Caco-2 (cell line): Measurements from ENCODE around the gene TP63. TPM values are rescaled to one million over a fixed set of nuclear protein-coding genes. Genes with fewer than 3 reads are reported as not detected.

ENCODE experiments used
- BruUV-seq: library from RNA; stranded (reverse); fragments of 400-500 nt; replicated peaks from 2 replicates; lab custom pipeline; 2021; lab: Mats Ljungman, UMichigan
- CTCF ChIA-PET: fragments of 300-600 bp; sonication (Branson Sonifier 250); formaldehyde crosslinking; loops from one replicate; lab custom pipeline; 2022; ENCODE audit warnings: antibody characterized with exemption; lab: Charles Lee
- POLR2A ChIA-PET: fragments of 300-600 bp; sonication (Branson Sonifier 250); formaldehyde crosslinking; loops from one replicate; lab custom pipeline; 2022; ENCODE audit warnings: antibody characterized with exemption; lab: Charles Lee
- DNase-seq, 2 experiments: peaks; one replicate each; pipeline versions ENCODE4 v3.0.0 to v3.0.0-alpha.2; 2020 to 2022
- H3K27me3 ChIP-seq: replicated peaks from 2 replicates; pipeline ENCODE4 v1.6.0; 2011; ENCODE audit warnings: low read length; ENCODE audit not compliant: control insufficient read depth, insufficient read depth
- H3K36me3 ChIP-seq: 2 replicates; pipeline ENCODE4 v1.5.1; 2011; ENCODE audit warnings: low read length; ENCODE audit not compliant: control insufficient read depth, insufficient read depth
- H3K4me1 ChIP-seq: fragments of 250-450 bp; sonication (Bioruptor Pico); 2 replicates; pipeline ENCODE4 v1.5.1; 2020; ENCODE audit warnings: mild to moderate bottlenecking
- H3K4me3 ChIP-seq: 2 replicates; pipeline ENCODE4 v1.5.1; 2011; ENCODE audit warnings: low read depth, mild to moderate bottlenecking, control low read depth, low read length
- H3K9me3 ChIP-seq: fragments of 250-450 bp; sonication (Bioruptor Pico); 2 replicates; pipeline ENCODE4 v1.5.1; 2020; ENCODE audit warnings: mild to moderate bottlenecking, moderate library complexity
- H3K27ac Mint-ChIP-seq: one replicate; pipeline ENCODE4 v1.8.0; 2022; ENCODE audit warnings: mixed read lengths; ENCODE audit not compliant: unreplicated experiment
- H3K27me3 Mint-ChIP-seq: one replicate; pipeline ENCODE4 v1.8.0; 2022; ENCODE audit warnings: mixed read lengths; ENCODE audit not compliant: insufficient read depth, unreplicated experiment
- H3K36me3 Mint-ChIP-seq: one replicate; pipeline ENCODE4 v1.8.0; 2022; ENCODE audit warnings: mild to moderate bottlenecking, mixed read lengths; ENCODE audit not compliant: insufficient read depth, unreplicated experiment
- H3K4me1 Mint-ChIP-seq: one replicate; pipeline ENCODE4 v1.8.0; 2022; ENCODE audit warnings: low read depth, mixed read lengths; ENCODE audit not compliant: unreplicated experiment
- H3K4me3 Mint-ChIP-seq: one replicate; pipeline ENCODE4 v1.8.0; 2022; ENCODE audit warnings: mild to moderate bottlenecking, moderate library complexity, mixed read lengths; ENCODE audit not compliant: unreplicated experiment
- H3K9me3 Mint-ChIP-seq: one replicate; pipeline ENCODE4 v1.8.0; 2022; ENCODE audit warnings: mixed read lengths; ENCODE audit not compliant: unreplicated experiment
- CTCF ChIP-seq, 2 experiments: fragments of 200-600 bp in 1 of 2; IDR thresholded peaks; 1 replicate in 1 of 2; 2 replicates in 1 of 2; pipeline versions ENCODE4 v1.5.1 to v1.8.0; 2011 to 2022; ENCODE audit warnings: antibody characterized with exemption in 1 of 2, control low read depth in 1 of 2, inconsistent platforms in 1 of 2, low read depth in 1 of 2, low read length in 1 of 2, mild to moderate bottlenecking in 1 of 2, moderate library complexity in 1 of 2; ENCODE audit not compliant: insufficient read depth in 1 of 2, severe bottlenecking in 1 of 2, unreplicated experiment in 1 of 2
- intact Hi-C: fragments of 100-400 bp; cut with micrococcal nuclease; formaldehyde crosslinking; loops from one replicate; pipeline ENCODE4 v1.10.0; 2022; ENCODE audit not compliant: unreplicated experiment
- total RNA-seq: library from RNA; stranded (reverse); gene quantifications from 2 replicates; pipeline ENCODE4 v1.2.3, GENCODE V29; 2022

The TP63 gene
- total RNA-seq, 1 experiment from 2014 or later = 1.2 TPM

GRCh38 chr3:189586941-189587663 lies 44.1 kb upstream of the TP63 start:
- Histone ChIP-seq H3K27me3 (no peaks in the 10 kb centered on the region), H3K4me3 (no peak overlapping the region), H3K4me1 (no peaks in the 10 kb centered on the region), H3K9me3 (no peaks in the 10 kb centered on the region), H3K36me3 (no peaks in the 10 kb centered on the region)
- ChIA-PET CTCF (no interaction called here), POLR2A (no interaction called here)
- Mint-ChIP-seq H3K27ac (no peak overlapping the region), H3K27me3 (no peaks in the 10 kb centered on the region), H3K4me1 (no peaks in the 10 kb centered on the region), H3K4me3 (no peak overlapping the region), H3K36me3 (no peaks in the 10 kb centered on the region), H3K9me3 (no peaks in the 10 kb centered on the region)
- no peak for TF ChIP-seq CTCF (IDR thresholded peaks at IDR 0.05; ENCODE audit: insufficient read depth in 1 of 2, low read depth in 1 of 2, low read length in 1 of 2, severe bottlenecking in 1 of 2, unreplicated experiment in 1 of 2)
- no peak for DNase-seq
- intact Hi-C loops = no loop called here
- BruUV-seq = no TSS peak

GRCh38 chr3:189587664-189588040 lies 43.5 kb upstream of the TP63 start:
- Mint-ChIP-seq H3K9me3 (no peaks in the 10 kb centered on the region), H3K4me3 (no peak overlapping the region), H3K36me3 (no peaks in the 10 kb centered on the region), H3K27me3 (no peaks in the 10 kb centered on the region), H3K27ac (no peak overlapping the region), H3K4me1 (no peaks in the 10 kb centered on the region)
- no peaks in the 10 kb centered on the region for H3K4me1 ChIP-seq
- no peak for DNase-seq
- no peaks in the 10 kb centered on the region for H3K36me3 ChIP-seq
- CTCF ChIA-PET = no interaction called here
- no TSS peak for BruUV-seq
- no peak for TF ChIP-seq CTCF (IDR thresholded peaks at IDR 0.05; ENCODE audit: insufficient read depth in 1 of 2, low read depth in 1 of 2, low read length in 1 of 2, severe bottlenecking in 1 of 2, unreplicated experiment in 1 of 2)
- H3K4me3 ChIP-seq = no peak overlapping the region
- intact Hi-C loops = no loop called here
- no peaks in the 10 kb centered on the region for H3K9me3 ChIP-seq
- POLR2A ChIA-PET = no interaction called here
- no peaks in the 10 kb centered on the region for H3K27me3 ChIP-seq

GRCh38 chr3:189588070-189588469 lies 43.1 kb upstream of the TP63 start:
- Histone ChIP-seq H3K4me1 (no peaks in the 10 kb centered on the region), H3K9me3 (no peaks in the 10 kb centered on the region), H3K4me3 (no peak overlapping the region), H3K27me3 (no peaks in the 10 kb centered on the region), H3K36me3 (no peaks in the 10 kb centered on the region)
- Mint-ChIP-seq H3K4me3 (no peak overlapping the region), H3K36me3 (no peaks in the 10 kb centered on the region), H3K27ac (no peak overlapping the region), H3K4me1 (no peaks in the 10 kb centered on the region), H3K9me3 (no peaks in the 10 kb centered on the region), H3K27me3 (no peaks in the 10 kb centered on the region)
- intact Hi-C loops = no loop called here
- no peak for DNase-seq
- no TSS peak for BruUV-seq
- POLR2A ChIA-PET = no interaction called here
- no peak for TF ChIP-seq CTCF (IDR thresholded peaks at IDR 0.05; ENCODE audit: insufficient read depth in 1 of 2, low read depth in 1 of 2, low read length in 1 of 2, severe bottlenecking in 1 of 2, unreplicated experiment in 1 of 2)
- CTCF ChIA-PET = no interaction called here
